ENCODE data around the gene MAPKAP1.

- TF ChIP-seq POLR2A (IDR thresholded peaks at IDR 0.05): no peak
- TF ChIP-seq, protein P1, sequence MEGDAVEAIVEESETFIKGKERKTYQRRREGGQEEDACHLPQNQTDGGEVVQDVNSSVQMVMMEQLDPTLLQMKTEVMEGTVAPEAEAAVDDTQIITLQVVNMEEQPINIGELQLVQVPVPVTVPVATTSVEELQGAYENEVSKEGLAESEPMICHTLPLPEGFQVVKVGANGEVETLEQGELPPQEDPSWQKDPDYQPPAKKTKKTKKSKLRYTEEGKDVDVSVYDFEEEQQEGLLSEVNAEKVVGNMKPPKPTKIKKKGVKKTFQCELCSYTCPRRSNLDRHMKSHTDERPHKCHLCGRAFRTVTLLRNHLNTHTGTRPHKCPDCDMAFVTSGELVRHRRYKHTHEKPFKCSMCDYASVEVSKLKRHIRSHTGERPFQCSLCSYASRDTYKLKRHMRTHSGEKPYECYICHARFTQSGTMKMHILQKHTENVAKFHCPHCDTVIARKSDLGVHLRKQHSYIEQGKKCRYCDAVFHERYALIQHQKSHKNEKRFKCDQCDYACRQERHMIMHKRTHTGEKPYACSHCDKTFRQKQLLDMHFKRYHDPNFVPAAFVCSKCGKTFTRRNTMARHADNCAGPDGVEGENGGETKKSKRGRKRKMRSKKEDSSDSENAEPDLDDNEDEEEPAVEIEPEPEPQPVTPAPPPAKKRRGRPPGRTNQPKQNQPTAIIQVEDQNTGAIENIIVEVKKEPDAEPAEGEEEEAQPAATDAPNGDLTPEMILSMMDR (IDR thresholded peaks at IDR 0.05): no peak
Measured at GRCh38 chr9:125603478-125604021, 103.5 kb downstream of the MAPKAP1 start.
